Activated CD4-positive, alpha-beta T cell treated with anti-CD3 and anti-CD28 coated beads, Interleukin-2, amount 10 ng/mL, durations not matched to agents 7 days and 5 days (primary cell): ENCODE results near the gene CYB5A. TPM values are rescaled to one million over a fixed set of nuclear protein-coding genes. Genes with fewer than 3 reads are reported as not detected.
"Not testable (repeated sequence)": the region's sequence is repeated elsewhere in the genome, so short reads cannot be mapped to it uniquely, and the experiment has no call there.

Experiments
- CTCF ChIA-PET: fragments of 350-600 bp; sonication (Branson Sonifier 250); formaldehyde crosslinking; loops from one replicate; lab custom pipeline; 2021; ENCODE audit warnings: antibody characterized with exemption; lab: Charles Lee
- POLR2A ChIA-PET: fragments of 350-600 bp; sonication (Branson Sonifier 250); formaldehyde crosslinking; loops from one replicate; lab custom pipeline; 2021; ENCODE audit warnings: antibody characterized with exemption; lab: Charles Lee
- DNase-seq: peaks from one replicate; pipeline ENCODE4 v3.0.0-alpha.2; 2020
- H3K27ac Mint-ChIP-seq: one replicate; pipeline ENCODE4 v1.8.0; 2021; ENCODE audit warnings: mild to moderate bottlenecking, moderate library complexity, mixed read lengths
- H3K27me3 Mint-ChIP-seq: one replicate; pipeline ENCODE4 v1.8.0; 2021; ENCODE audit warnings: mixed read lengths
- H3K36me3 Mint-ChIP-seq: one replicate; pipeline ENCODE4 v1.8.0; 2021; ENCODE audit warnings: low read depth, mixed read lengths
- H3K4me1 Mint-ChIP-seq: one replicate; pipeline ENCODE4 v1.8.0; 2021; ENCODE audit warnings: mixed read lengths
- H3K4me3 Mint-ChIP-seq: one replicate; pipeline ENCODE4 v1.8.0; 2021; ENCODE audit warnings: mild to moderate bottlenecking, moderate library complexity, mixed read lengths
- H3K9me3 Mint-ChIP-seq: one replicate; pipeline ENCODE4 v1.8.0; 2021; ENCODE audit warnings: mixed read lengths
- total RNA-seq, 2 experiments: library from RNA; stranded (reverse); gene quantifications; one replicate each; pipeline ENCODE4 v1.2.3, GENCODE V29; 2021

The CYB5A gene
- total RNA-seq, 2 experiments from 2014 or later = 30.6 to 32.3 TPM

- Mint-ChIP-seq H3K27ac (no peak within 1 kb of the TSS), H3K4me3 (no peak within 1 kb of the TSS), H3K27me3 (peaks cover 13% of the 10 kb centered on the region), H3K36me3 (no peaks in the 10 kb centered on the region), H3K9me3 (no peaks in the 10 kb centered on the region), H3K4me1 (peaks cover under 1% of the 10 kb centered on the region)
- no peak for DNase-seq
- ChIA-PET CTCF (no interaction called here), POLR2A (no interaction called here)
These were observed 23.9 kb upstream of the CYB5A start, which contains the start of gene C18orf63 for GRCh38 chr18:74315464-74316256. Gene C18orf63, plus strand, starts transcription at chr18:74315839. Its CDS starts 2,027 bp downstream, at chr18:74317866.

- Mint-ChIP-seq H3K27me3 (peaks cover 16% of the 10 kb centered on the region), H3K9me3 (no peaks in the 10 kb centered on the region), H3K27ac (no peak overlapping the region), H3K36me3 (no peaks in the 10 kb centered on the region), H3K4me1 (peaks cover 6% of the 10 kb centered on the region), H3K4me3 (no peak overlapping the region)
- ChIA-PET CTCF (no interaction called here), POLR2A (no interaction called here)
- no peak for DNase-seq
These were observed 23.1 kb upstream of the CYB5A start for GRCh38 chr18:74314759-74315463.

DNA sequence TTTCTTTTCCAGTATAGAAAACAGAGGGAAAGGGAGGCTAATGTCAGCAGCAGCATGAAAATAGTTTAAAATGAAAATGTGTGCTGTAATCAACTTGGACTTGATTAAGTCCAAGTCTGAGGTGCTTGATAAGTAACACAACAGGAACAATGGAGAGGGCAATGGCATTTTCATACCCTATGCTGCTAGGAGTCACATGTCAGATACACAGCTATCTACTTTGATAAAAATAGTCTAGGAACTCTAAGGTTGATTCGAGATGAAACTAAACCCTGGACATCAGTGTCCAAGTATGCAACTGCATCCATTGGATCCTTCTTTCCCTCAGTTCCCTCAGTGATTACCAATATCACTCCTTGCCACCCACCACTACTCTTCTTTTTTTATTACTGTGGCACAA lies 19.2 kb upstream of the CYB5A start:
- no peaks in the 10 kb centered on the region for H3K9me3 Mint-ChIP-seq
- no peak overlapping the region for H3K27ac Mint-ChIP-seq
- no peak overlapping the region for H3K4me3 Mint-ChIP-seq
- DNase-seq = no peak
- H3K36me3 Mint-ChIP-seq = no peaks in the 10 kb centered on the region
- POLR2A ChIA-PET = no interaction called here
- H3K4me1 Mint-ChIP-seq = peaks cover 6% of the 10 kb centered on the region
- H3K27me3 Mint-ChIP-seq = peaks cover 28% of the 10 kb centered on the region
- CTCF ChIA-PET = interaction anchor here (1.0 to 1.2 kb wide), 2 partner anchors 175 to 183 kb away, joined by 4 read pairs; no protein-coding TSS in a partner anchor

DNA sequence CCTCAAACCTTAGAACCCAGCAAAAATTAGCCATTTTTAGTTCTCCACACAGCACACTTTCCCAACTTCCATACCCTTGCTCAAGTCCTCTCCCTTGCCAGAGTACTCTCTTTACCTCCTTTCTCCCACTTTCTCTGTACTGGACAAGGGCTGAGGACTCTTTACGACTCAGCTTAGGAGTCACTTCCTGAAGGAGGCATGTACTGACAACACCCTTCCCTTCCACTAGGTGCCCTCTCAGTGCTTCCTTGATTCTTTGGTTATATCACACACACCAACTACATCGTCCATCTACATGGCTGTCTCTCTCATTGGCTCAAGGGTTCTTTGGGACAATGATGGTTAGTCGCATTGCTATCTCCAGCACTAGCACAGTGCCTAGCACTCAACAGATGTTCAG lies 18.6 kb upstream of the CYB5A start:
- peaks cover 6% of the 10 kb centered on the region for H3K4me1 Mint-ChIP-seq
- no peaks in the 10 kb centered on the region for H3K9me3 Mint-ChIP-seq
- peaks cover 34% of the 10 kb centered on the region for H3K27me3 Mint-ChIP-seq
- ChIA-PET POLR2A (no interaction called here), CTCF (interaction anchor here (0.9 to 1.2 kb wide), 3 partner anchors 43 to 183 kb away, joined by 3 to 4 read pairs (median 4); no protein-coding TSS in a partner anchor)
- peak; percentile 44 for DNase-seq
- no peak overlapping the region for H3K4me3 Mint-ChIP-seq
- H3K36me3 Mint-ChIP-seq = no peaks in the 10 kb centered on the region
- H3K27ac Mint-ChIP-seq = no peak overlapping the region

DNA sequence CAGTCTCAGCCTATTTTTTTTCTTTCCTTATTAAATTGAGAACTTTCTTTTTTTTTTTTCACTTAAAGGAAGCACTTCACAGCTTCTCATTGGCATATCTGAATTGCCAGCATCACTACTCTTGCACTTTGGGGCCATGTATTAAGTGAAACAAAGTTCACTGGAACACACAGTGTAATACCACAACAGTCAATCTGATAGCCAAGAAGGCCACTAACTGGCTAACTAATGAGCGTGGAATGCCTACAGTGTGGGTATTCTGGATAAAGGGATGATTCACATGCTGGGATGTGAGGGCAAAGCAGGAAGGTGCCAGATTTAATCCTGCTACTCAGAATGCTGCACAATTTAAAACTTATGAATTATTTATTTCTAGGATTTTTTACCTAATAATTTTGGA lies 12.2 kb upstream of the CYB5A start:
- CTCF ChIA-PET = no interaction called here
- Mint-ChIP-seq H3K4me1 (no peaks in the 10 kb centered on the region), H3K4me3 (no peak overlapping the region), H3K36me3 (no peaks in the 10 kb centered on the region), H3K27me3 (peaks cover 57% of the 10 kb centered on the region), H3K9me3 (no peaks in the 10 kb centered on the region), H3K27ac (no peak overlapping the region)
- no peak for DNase-seq
- POLR2A ChIA-PET = no interaction called here

DNA sequence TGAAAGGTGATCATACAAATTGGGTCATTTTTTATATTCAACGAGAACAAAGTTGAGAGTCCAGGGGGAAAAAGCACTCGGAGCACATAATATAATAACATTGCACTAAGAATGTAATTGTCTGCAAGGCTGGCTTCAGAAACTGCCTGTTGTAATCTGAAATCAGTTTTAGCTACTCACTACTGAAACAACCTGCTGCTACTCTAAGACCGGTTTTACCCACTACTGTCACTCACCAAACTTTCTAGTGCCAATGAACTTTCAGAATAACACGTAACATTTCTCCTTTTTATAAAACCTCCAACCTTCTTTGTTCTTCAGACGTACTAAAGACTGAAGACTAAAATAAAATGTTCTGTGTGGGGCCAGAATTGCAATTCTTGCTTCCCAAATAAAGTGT lies 11.5 kb upstream of the CYB5A start:
- H3K27me3 Mint-ChIP-seq = peaks cover 58% of the 10 kb centered on the region
- H3K9me3 Mint-ChIP-seq = no peaks in the 10 kb centered on the region
- H3K36me3 Mint-ChIP-seq = no peaks in the 10 kb centered on the region
- DNase-seq = no peak
- H3K4me3 Mint-ChIP-seq = no peak overlapping the region
- ChIA-PET CTCF (no interaction called here), POLR2A (no interaction called here)
- H3K27ac Mint-ChIP-seq = no peak overlapping the region
- H3K4me1 Mint-ChIP-seq = no peaks in the 10 kb centered on the region

GRCh38 chr18:74299746-74300145 lies 8.0 kb upstream of the CYB5A start:
- Mint-ChIP-seq H3K4me1 (no peaks in the 10 kb centered on the region), H3K36me3 (no peaks in the 10 kb centered on the region), H3K27me3 (peaks cover 36% of the 10 kb centered on the region), H3K9me3 (no peaks in the 10 kb centered on the region), H3K27ac (no peak overlapping the region), H3K4me3 (no peak overlapping the region)
- POLR2A ChIA-PET = no interaction called here
- CTCF ChIA-PET = interaction anchor here (1.1 to 1.8 kb wide), 2 partner anchors 25 to 250 kb away, joined by 3 to 4 read pairs; no protein-coding TSS in a partner anchor
- no peak for DNase-seq

DNA sequence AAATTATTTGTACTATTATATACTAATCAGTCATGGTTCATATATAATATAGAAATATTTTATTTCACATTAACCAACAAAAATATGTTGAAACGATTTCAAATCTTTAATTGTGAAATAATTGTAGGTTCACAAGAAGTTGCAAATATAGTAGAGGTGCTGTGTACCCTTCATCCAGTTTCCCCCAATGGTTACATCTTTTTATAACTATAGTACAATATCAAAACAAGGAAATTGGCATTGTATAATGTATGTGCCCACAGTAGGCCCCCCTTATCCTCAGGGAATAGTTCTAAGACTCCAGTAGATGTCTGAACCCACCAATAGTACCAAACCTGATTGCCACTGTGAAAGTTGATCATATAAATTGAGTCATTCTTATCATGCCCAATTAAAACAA lies 7.4 kb upstream of the CYB5A start:
- H3K27ac Mint-ChIP-seq = no peak overlapping the region
- no peak for DNase-seq
- ChIA-PET CTCF (interaction anchor here (1.1 kb wide), 1 partner anchor 250 kb away, joined by 3 read pairs; no protein-coding TSS in a partner anchor), POLR2A (no interaction called here)
- no peaks in the 10 kb centered on the region for H3K36me3 Mint-ChIP-seq
- no peaks in the 10 kb centered on the region for H3K4me1 Mint-ChIP-seq
- H3K27me3 Mint-ChIP-seq = peaks cover 33% of the 10 kb centered on the region
- no peak overlapping the region for H3K4me3 Mint-ChIP-seq
- H3K9me3 Mint-ChIP-seq = no peaks in the 10 kb centered on the region

DNA sequence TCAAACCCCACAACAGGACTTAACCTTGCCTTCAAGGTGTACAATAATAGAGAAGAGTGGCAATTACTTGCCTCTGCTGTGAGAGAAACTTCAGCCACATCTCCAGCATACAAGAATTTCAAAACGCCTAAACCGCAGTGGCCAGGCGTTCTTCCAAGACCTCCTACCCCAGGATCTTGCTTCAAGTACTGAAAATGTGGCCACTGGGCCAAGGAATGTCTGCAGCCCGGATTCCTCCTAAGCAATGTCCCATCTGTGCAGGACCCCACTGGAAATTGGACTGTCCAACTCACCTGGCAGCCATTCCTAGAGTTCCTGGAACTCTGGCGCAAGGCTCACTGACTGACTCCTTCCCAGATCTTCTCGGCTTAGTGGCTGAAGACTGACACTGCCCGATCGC lies 2.8 kb upstream of the CYB5A start:
- POLR2A ChIA-PET = no interaction called here
- H3K4me1 Mint-ChIP-seq = peaks cover 9% of the 10 kb centered on the region
- peaks cover 2% of the 10 kb centered on the region for H3K36me3 Mint-ChIP-seq
- no peak overlapping the region for H3K4me3 Mint-ChIP-seq
- CTCF ChIA-PET = no interaction called here
- no peak for DNase-seq
- H3K27ac Mint-ChIP-seq = no peak overlapping the region
- peaks cover 6% of the 10 kb centered on the region for H3K9me3 Mint-ChIP-seq
- H3K27me3 Mint-ChIP-seq = peaks cover 6% of the 10 kb centered on the region

- POLR2A ChIA-PET, H3K4me1 Mint-ChIP-seq, H3K27me3 Mint-ChIP-seq, H3K9me3 Mint-ChIP-seq, H3K27ac Mint-ChIP-seq, H3K36me3 Mint-ChIP-seq, CTCF ChIA-PET, DNase-seq: not testable (repeated sequence)
- H3K4me3 Mint-ChIP-seq = peak overlapping the region; percentile 84
These were observed 1.2 kb upstream of the CYB5A start for GRCh38 chr18:74292982-74293381.

DNA sequence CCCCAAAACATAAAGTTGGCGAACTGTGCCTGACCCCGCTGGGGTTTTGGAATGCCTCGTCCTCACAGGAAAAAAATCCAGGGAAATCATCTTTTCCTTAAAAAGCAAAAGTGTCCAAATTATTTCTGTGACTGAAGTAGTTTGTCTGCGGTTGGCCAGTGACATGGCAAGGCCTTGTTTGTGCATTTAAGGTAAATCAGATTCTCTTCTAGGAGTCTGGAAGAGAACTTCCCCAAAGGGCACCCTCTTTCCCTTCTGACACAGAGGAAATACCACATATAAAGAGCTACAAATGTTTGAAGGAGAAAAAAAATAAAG lies 737 bp upstream of the CYB5A start:
- no peak for DNase-seq
- POLR2A ChIA-PET = no interaction called here
- Mint-ChIP-seq H3K4me1 (peaks cover 9% of the 10 kb centered on the region), H3K4me3 (peak overlapping the region; percentile 84), H3K27me3 (no peaks in the 10 kb centered on the region), H3K36me3 (peaks cover 2% of the 10 kb centered on the region), H3K9me3 (peaks cover 6% of the 10 kb centered on the region), H3K27ac (peak overlapping the region; percentile 5)
- CTCF ChIA-PET = no interaction called here

DNA sequence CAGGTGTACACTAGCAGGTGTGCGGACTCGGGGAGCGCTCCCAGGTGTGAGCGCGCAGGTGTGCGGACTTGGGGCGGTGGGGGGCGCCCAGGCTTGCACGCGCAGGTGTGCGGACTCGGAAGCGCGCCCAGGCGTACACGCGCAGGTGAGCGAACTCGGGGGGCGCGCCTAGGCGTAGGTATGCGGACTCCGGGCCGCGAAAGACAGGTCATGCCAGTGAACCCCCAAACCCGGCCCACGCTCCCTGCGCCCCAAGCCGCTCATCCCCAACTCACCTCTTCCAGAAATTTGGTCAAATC lies 342 bp downstream of the CYB5A start:
- DNase-seq = no peak
- POLR2A ChIA-PET = no interaction called here
- no peaks in the 10 kb centered on the region for H3K27me3 Mint-ChIP-seq
- H3K4me3 Mint-ChIP-seq = peak overlapping the region; percentile 84
- H3K36me3 Mint-ChIP-seq = peaks cover 2% of the 10 kb centered on the region
- H3K9me3 Mint-ChIP-seq = peaks cover 6% of the 10 kb centered on the region
- CTCF ChIA-PET = no interaction called here
- H3K27ac Mint-ChIP-seq = no peak overlapping the region
- peaks cover 10% of the 10 kb centered on the region for H3K4me1 Mint-ChIP-seq

- Mint-ChIP-seq H3K4me3 (peak overlapping the region; percentile 84), H3K36me3 (peaks cover 2% of the 10 kb centered on the region), H3K27me3 (no peaks in the 10 kb centered on the region), H3K9me3 (peaks cover 6% of the 10 kb centered on the region), H3K27ac (no peak overlapping the region), H3K4me1 (peaks cover 11% of the 10 kb centered on the region)
- CTCF ChIA-PET = no interaction called here
- POLR2A ChIA-PET = no interaction called here
- no peak for DNase-seq
These were observed 830 bp downstream of the CYB5A start for GRCh38 chr18:74290794-74291471.
